Tibial artery (tissue), 4 donors: Measurements from ENCODE around the gene DGKA.
A peak's percentile ranks its signal among the peaks of the same experiment; 100 is the strongest.
"Not testable (repeated sequence)": the region's sequence is repeated elsewhere in the genome, so short reads cannot be mapped to it uniquely, and the experiment has no call there.

ENCODE experiments used
- DNase-seq, 2 donors: peaks; one replicate each; pipeline ENCODE4 v3.0.0-alpha.2; 2019
- H3K27ac ChIP-seq, 2 donors: fragments of 200-600 bp; sonication (generic) in 1 of 2; 1 replicate in 1 of 2; 2 replicates in 1 of 2; pipeline ENCODE4 v1.5.1; 2018 to 2019; ENCODE audit warnings: mild to moderate bottlenecking in 1 of 2
- H3K27me3 ChIP-seq, 2 donors: fragments of 200-600 bp; sonication (generic) in 1 of 2; one replicate each; pipeline versions ENCODE4 v1.5.1 to v1.6.0; 2016 to 2019
- H3K36me3 ChIP-seq, 3 donors: fragments of 200-600 bp; sonication (generic) in 2 of 3; one replicate each; pipeline ENCODE4 v1.5.1; 2016 to 2019; ENCODE audit warnings: mild to moderate bottlenecking in 2 of 3
- H3K4me1 ChIP-seq, 4 donors: fragments of 200-600 bp; sonication (generic) in 2 of 4; 1 replicate in 3 of 4; 2 replicates in 1 of 4; pipeline ENCODE4 v1.5.1; 2016 to 2019
- H3K4me3 ChIP-seq, 2 donors: fragments of 200-600 bp; sonication (generic) in 1 of 2; 1 replicate in 1 of 2; 2 replicates in 1 of 2; pipeline ENCODE4 v1.5.1; 2018 to 2019; ENCODE audit warnings: mild to moderate bottlenecking in 2 of 2
- H3K9me3 ChIP-seq, 3 donors: fragments of 200-600 bp; sonication (generic) in 1 of 3; one replicate each; pipeline ENCODE4 v1.5.1; 2016 to 2019
- intact Hi-C: fragments of 100-400 bp; cut with DNase I; formaldehyde crosslinking; loops from one replicate; pipeline ENCODE4 v1.15.0; 2023; ENCODE audit warnings: low total_unique reads
- TF ChIP-seq, protein P1 (sequence below), 2 experiments: fragments of 200-600 bp in 1 of 2; fragments of 450-650 bp in 1 of 2; IDR thresholded peaks; one replicate each; pipeline ENCODE4 v1.5.1; 2017 to 2019; ENCODE audit warnings: antibody characterized with exemption in 2 of 2, mild to moderate bottlenecking in 1 of 2, moderate library complexity in 1 of 2

DGKA gene

GRCh38 chr12:55995366-55995765, 64.4 kb downstream of the DGKA start:
- no peaks in the 10 kb centered on the region for H3K9me3 ChIP-seq
- no peak overlapping the region for H3K4me3 ChIP-seq
- H3K27me3 ChIP-seq = no peaks in the 10 kb centered on the region
- H3K4me1 ChIP-seq = peaks cover 0 to 14% (median 9%) of the 10 kb centered on the region in 4 donors
- DNase-seq = no peak
- TF ChIP-seq, protein P1, sequence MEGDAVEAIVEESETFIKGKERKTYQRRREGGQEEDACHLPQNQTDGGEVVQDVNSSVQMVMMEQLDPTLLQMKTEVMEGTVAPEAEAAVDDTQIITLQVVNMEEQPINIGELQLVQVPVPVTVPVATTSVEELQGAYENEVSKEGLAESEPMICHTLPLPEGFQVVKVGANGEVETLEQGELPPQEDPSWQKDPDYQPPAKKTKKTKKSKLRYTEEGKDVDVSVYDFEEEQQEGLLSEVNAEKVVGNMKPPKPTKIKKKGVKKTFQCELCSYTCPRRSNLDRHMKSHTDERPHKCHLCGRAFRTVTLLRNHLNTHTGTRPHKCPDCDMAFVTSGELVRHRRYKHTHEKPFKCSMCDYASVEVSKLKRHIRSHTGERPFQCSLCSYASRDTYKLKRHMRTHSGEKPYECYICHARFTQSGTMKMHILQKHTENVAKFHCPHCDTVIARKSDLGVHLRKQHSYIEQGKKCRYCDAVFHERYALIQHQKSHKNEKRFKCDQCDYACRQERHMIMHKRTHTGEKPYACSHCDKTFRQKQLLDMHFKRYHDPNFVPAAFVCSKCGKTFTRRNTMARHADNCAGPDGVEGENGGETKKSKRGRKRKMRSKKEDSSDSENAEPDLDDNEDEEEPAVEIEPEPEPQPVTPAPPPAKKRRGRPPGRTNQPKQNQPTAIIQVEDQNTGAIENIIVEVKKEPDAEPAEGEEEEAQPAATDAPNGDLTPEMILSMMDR (IDR thresholded peaks at IDR 0.05) = no peak
- intact Hi-C loops = loop anchor here (5.0 to 10.0 kb wide), 2 partner anchors 47 to 109 kb away; partner anchors contain the start of genes PA2G4 and RPS26
- H3K27ac ChIP-seq = no peak overlapping the region
- H3K36me3 ChIP-seq = peaks cover 34 to 60% (median 51%) of the 10 kb centered on the region in 3 donors

- H3K27me3 ChIP-seq = no peaks in the 10 kb centered on the region
- intact Hi-C loops = loop anchor here (5.0 to 10.0 kb wide), 2 partner anchors 46 to 109 kb away; partner anchors contain the start of genes PA2G4 and RPS26
- TF ChIP-seq, protein P1 (IDR thresholded peaks at IDR 0.05) = peak; percentile 72 to 86
- peak overlapping the region; percentile 60 to 63 for H3K4me3 ChIP-seq
- DNase-seq = peak in 1 of 2 donors; percentile 65
- H3K36me3 ChIP-seq = peaks cover 25 to 55% (median 43%) of the 10 kb centered on the region in 3 donors
- peak overlapping the region; percentile 74 to 80 for H3K27ac ChIP-seq
- H3K9me3 ChIP-seq = no peaks in the 10 kb centered on the region
- peaks cover 0 to 14% (median 9%) of the 10 kb centered on the region in 4 donors for H3K4me1 ChIP-seq
Measured at GRCh38 chr12:55996201-55996714, 65.3 kb downstream of the DGKA start.

DNA sequence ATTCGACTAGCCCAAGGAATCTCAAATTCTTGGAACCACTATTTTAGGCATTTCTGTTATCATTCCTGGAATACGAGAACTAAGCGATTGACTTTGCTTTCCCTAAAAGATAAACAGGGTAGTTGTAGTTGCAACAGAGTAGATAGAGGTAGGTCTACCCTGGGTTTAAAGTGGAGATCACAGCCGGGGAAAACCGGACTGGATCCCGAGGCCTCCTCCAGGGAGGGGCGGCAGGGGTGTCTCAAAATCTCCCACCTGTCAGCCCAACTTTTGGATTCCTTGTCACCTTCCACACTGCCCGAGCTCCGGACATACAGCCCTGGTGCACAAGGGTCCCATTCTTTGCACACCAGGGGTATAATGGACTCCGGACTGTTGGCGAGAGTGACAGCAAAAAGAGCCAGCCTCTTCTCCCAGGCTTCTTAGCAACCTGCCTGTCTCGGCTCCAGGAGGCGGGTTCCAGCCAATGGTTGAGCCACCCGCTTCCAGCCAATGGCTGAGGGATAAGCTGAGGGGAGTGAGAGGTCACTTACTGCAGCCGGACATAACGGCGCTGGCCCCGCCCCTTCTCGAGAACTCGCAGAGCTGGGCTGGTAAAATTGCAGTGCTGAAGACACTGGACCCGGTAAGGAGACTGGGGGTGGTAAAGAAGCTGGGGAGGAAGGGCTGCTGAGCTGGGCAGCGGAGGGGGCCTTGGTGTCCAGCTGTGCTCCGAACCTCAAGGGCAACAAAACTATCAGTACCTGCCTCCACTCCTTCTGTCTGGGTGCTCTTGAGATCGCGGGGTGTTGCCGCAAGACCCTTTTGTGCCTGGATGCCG, 66.0 kb downstream of the DGKA start, which contains the start of gene SUOX:
Gene SUOX (plus strand): TSS at position 562 of the 820 bp plus-strand sequence. CDS start 4,946 bp downstream, outside the sequence.
- H3K27me3 ChIP-seq = no peaks in the 10 kb centered on the region
- peak; percentile 99 for DNase-seq
- TF ChIP-seq, protein P1 (IDR thresholded peaks at IDR 0.05) = no peak
- H3K9me3 ChIP-seq = no peaks in the 10 kb centered on the region
- H3K36me3 ChIP-seq = peaks cover 18 to 50% (median 36%) of the 10 kb centered on the region in 3 donors
- intact Hi-C loops = loop anchor here (5.0 to 10.0 kb wide), 2 partner anchors 45 to 108 kb away; partner anchors contain the start of genes PA2G4 and RPS26
- peak within 1 kb of the TSS; percentile 74 to 80 for H3K27ac ChIP-seq
- H3K4me3 ChIP-seq = peak within 1 kb of the TSS; percentile 60 to 63
- H3K4me1 ChIP-seq = peaks cover 0 to 14% (median 9%) of the 10 kb centered on the region in 4 donors

DNA sequence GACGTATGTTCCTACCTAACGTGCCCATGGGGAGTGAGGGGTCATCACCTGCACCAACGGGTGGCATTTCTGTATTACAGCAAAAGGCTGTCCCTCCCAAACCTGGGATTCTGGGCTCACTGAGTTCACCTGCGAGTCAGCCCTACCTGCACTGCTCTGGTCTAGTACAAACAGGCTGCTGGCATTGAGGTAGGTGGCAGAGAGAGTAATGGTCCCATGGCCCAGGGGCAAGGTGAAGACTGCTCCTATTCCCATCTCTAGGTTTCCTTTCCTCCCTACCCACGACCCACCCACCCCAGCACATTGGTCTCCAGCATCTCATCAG, 66.5 kb downstream of the DGKA start:
- Histone ChIP-seq H3K36me3 (peaks cover 12 to 50% (median 33%) of the 10 kb centered on the region in 3 donors), H3K4me1 (peaks cover 0 to 14% (median 9%) of the 10 kb centered on the region in 4 donors), H3K27ac (peak overlapping the region; percentile 74 to 80), H3K9me3 (no peaks in the 10 kb centered on the region), H3K27me3 (no peaks in the 10 kb centered on the region), H3K4me3 (peak overlapping the region; percentile 60 to 63)
- DNase-seq = no peak
- TF ChIP-seq, protein P1 (IDR thresholded peaks at IDR 0.05) = no peak
- intact Hi-C loops = loop anchor here (5.0 to 10.0 kb wide), 2 partner anchors 45 to 107 kb away; partner anchors contain the start of genes PA2G4 and RPS26

GRCh38 chr12:55999522-55999921, 68.6 kb downstream of the DGKA start:
- peaks cover 0 to 50% (median 31%) of the 10 kb centered on the region in 3 donors for H3K36me3 ChIP-seq
- H3K4me3 ChIP-seq = not testable (repeated sequence)

DNA sequence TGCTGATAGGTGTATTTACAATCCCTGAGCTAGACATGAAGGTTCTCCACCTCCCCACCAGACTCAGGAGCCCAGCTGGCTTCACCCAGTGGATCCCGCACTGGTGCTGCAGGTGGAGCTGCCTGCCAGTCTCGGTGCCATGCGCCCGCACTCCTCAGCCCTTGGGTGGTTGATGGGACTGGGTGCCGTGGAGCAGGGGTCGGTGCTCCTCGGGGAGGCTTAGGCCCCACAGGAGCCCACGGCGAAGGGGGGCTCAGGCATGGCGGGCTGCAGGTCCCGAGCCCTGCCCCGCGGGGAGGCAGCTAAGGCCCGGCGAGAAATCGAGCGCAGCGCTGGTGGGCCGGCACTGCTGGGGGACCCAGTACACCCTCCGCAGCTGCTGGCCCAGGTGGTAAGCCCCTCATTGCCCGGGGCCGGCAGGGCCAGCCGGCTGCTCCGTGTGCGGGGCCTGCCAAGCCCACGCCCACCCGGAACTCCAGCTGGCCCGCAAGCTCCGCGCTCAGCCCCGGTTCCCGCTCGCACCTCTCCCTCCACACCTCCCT, 69.1 kb downstream of the DGKA start:
- not testable (repeated sequence) for H3K9me3 ChIP-seq, H3K27me3 ChIP-seq, H3K27ac ChIP-seq, DNase-seq, H3K4me3 ChIP-seq
- peaks cover 0 to 50% (median 29%) of the 10 kb centered on the region in 3 donors for H3K36me3 ChIP-seq
- intact Hi-C loops = loop anchor here (5.0 to 10.0 kb wide), 2 partner anchors 42 to 105 kb away; partner anchors contain the start of genes PA2G4 and RPS26
- H3K4me1 ChIP-seq = peaks cover 0 to 14% (median 9%) of the 10 kb centered on the region in 4 donors

More at GRCh38 chr12:55999522-55999921, 68.6 kb downstream of the DGKA start:
- H3K4me1 ChIP-seq = peaks cover 0 to 14% (median 9%) of the 10 kb centered on the region in 4 donors
- intact Hi-C loops = loop anchor here (5.0 to 10.0 kb wide), 2 partner anchors 43 to 105 kb away; partner anchors contain the start of genes PA2G4 and RPS26
- H3K27ac ChIP-seq, H3K9me3 ChIP-seq, H3K27me3 ChIP-seq, DNase-seq: not testable (repeated sequence)
